ENCODE data around the gene RBP2. TPM values are rescaled to one million over a fixed set of nuclear protein-coding genes. Genes with fewer than 3 reads are reported as not detected.

The RBP2 gene
- total and polyA plus RNA-seq, 2 of the 8 experiments (the other 6 are each of a cell fraction or from before 2014, with no cell fraction given) = not detected

- no peak for DNase-seq (ENCODE audit: low read depth in 1 of 2, low spot score in 2 of 2)
- Histone ChIP-seq H3K4me1 (replicated peaks in 1 of 4; ENCODE audit: control insufficient read depth in 3 of 4, insufficient read depth in 4 of 4, low read length in 3 of 4) (no peaks in the 10 kb centered on the region), H4K5ac (ENCODE audit: insufficient read length, low read depth, low read length) (no peak overlapping the region), H3K4ac (replicated peaks; ENCODE audit: insufficient read length, low read depth, low read length) (no peak overlapping the region), H3K79me2 (ENCODE audit: control insufficient read depth in 1 of 2, insufficient read depth in 2 of 2, low read length in 2 of 2) (no peaks in the 10 kb centered on the region), H3K4me2 (ENCODE audit: insufficient read depth in 1 of 2, low read depth in 2 of 2, low read length in 2 of 2) (no peak overlapping the region), H4K8ac (ENCODE audit: extremely low read depth, insufficient read depth, low read length) (no peak overlapping the region), H2BK20ac (ENCODE audit: low read length) (no peak overlapping the region), H3K4me3 (ENCODE audit: extremely low read depth in 1 of 4, insufficient read depth in 2 of 4, low read depth in 3 of 4, low read length in 4 of 4) (no peak overlapping the region), H2BK5ac (ENCODE audit: low read depth, low read length) (no peak overlapping the region), H3K23ac (ENCODE audit: insufficient read length) (no peak overlapping the region), H3K56ac (replicated peaks; ENCODE audit: insufficient read length, low read depth, low read length) (no peak overlapping the region), H2BK15ac (ENCODE audit: low read length) (no peak overlapping the region), H3K36me3 (ENCODE audit: control insufficient read depth in 2 of 4, insufficient read depth in 4 of 4, low read length in 3 of 4) (no peaks in the 10 kb centered on the region), H3K23me2 (ENCODE audit: low read depth, low read length) (no peaks in the 10 kb centered on the region), H3K14ac (ENCODE audit: insufficient read length) (no peak overlapping the region), H2AFZ (ENCODE audit: low read length) (no peak overlapping the region), H3K27me3 (replicated peaks in 1 of 4; ENCODE audit: control insufficient read depth in 3 of 4, extremely low read depth in 1 of 4, insufficient read depth in 3 of 4, low read length in 3 of 4) (no peaks in the 10 kb centered on the region), H4K91ac (replicated peaks; ENCODE audit: insufficient read length, low read length) (peak overlapping the region; percentile 25), H3K27ac (ENCODE audit: low read depth, low read length) (no peak overlapping the region), H3K9ac (replicated peaks in 1 of 4; ENCODE audit: extremely low read depth in 1 of 4, low read depth in 3 of 4, low read length in 3 of 4) (no peak overlapping the region), H3K18ac (ENCODE audit: extremely low read depth, low read length) (no peak overlapping the region), H4K20me1 (replicated peaks in 1 of 2; ENCODE audit: control insufficient read depth in 1 of 2, insufficient read depth in 2 of 2, low read length in 2 of 2) (no peaks in the 10 kb centered on the region), H2AK5ac (ENCODE audit: low read depth, low read length) (no peak overlapping the region), H3K9me3 (ENCODE audit: insufficient read depth in 2 of 2, low read depth in 1 of 2, low read length in 1 of 2) (no peaks in the 10 kb centered on the region), H2BK12ac (ENCODE audit: low read depth, low read length) (no peak overlapping the region), H3K79me1 (ENCODE audit: low read depth, low read length) (no peaks in the 10 kb centered on the region), H2BK120ac (replicated peaks; ENCODE audit: low read depth, low read length) (no peak overlapping the region)
- 84% methylated on average over 2 of the region's 2 CpGs; no CpG with 5 or more reads in 1 of the 2 experiments for WGBS, 2 experiments (ENCODE audit: extremely low coverage in 1 of 2, insufficient coverage in 1 of 2, insufficient read length in 1 of 2, insufficient replicate concordance in 2 of 2, low coverage in 1 of 2, low lambda C conversion rate in 2 of 2, missing lambda C conversion rate in 1 of 2)
- no peak for FAIRE-seq
- TF ChIP-seq SIN3A (conservative IDR thresholded peaks at IDR 0.05 in 1 of 2, IDR thresholded peaks at IDR 0.05 in 1 of 2; ENCODE audit: low read depth in 1 of 2, low read length in 2 of 2) = no peak
- TF ChIP-seq SP4 (IDR thresholded peaks at IDR 0.05; ENCODE audit: low read length) = no peak
- TF ChIP-seq CTBP2 (IDR thresholded peaks at IDR 0.05; ENCODE audit: borderline replicate concordance, insufficient read depth, insufficient read length, low read length) = no peak
- no peak for TF ChIP-seq KDM1A (IDR thresholded peaks at IDR 0.05; ENCODE audit: borderline replicate concordance, low read length)
- TF ChIP-seq YY1 (IDR thresholded peaks at IDR 0.05; ENCODE audit: low read depth, low read length) = no peak
- TF ChIP-seq CREB1 (IDR thresholded peaks at IDR 0.05) = no peak
- no peak for TF ChIP-seq POLR2AphosphoS5 (IDR thresholded peaks at IDR 0.05; ENCODE audit: low read depth, low read length)
- ChIA-PET CTCF (ENCODE audit: partially characterized antibody) (interaction anchor here (0.8 to 1.4 kb wide), 2 partner anchors 45 to 89 kb away, joined by 3 read pairs; no protein-coding TSS in a partner anchor), POLR2A (ENCODE audit: partially characterized antibody) (no interaction called here)
These were observed 3.1 kb downstream of the RBP2 start for GRCh38 chr3:139473155-139473771.
